ENCODE measurements around the gene SYT10.
"Not testable (repeated sequence)": the region's sequence is repeated elsewhere in the genome, so short reads cannot be mapped to it uniquely, and the experiment has no call there.

SYT10 gene

DNA sequence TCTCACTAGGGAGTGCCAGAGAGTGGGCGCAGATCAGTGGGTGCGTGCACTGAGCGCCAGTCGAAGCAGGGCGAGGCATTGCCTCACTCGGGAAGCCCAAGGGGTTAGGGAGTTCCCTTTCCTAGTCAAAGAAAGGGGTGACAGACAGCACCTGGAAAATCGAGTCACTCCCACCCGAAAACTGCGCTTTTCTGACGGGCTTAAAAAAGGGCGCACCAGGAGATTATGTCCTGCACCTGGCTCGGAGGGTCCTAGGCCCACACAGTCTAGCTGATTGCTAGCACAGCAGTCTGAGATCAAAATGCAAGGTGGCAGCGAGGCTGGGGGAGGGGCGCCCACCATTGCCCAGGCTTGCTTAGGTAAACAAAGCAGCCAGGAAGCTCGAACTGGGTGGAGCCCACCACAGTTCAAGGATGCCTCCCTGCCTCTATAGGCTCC, 107.6 kb downstream of the SYT10 start:
- not testable (repeated sequence) for DNase-seq

GRCh38 chr12:33330940-33331339, 108.7 kb downstream of the SYT10 start:
- DNase-seq: no peak

All from MV-4-11 (cell line).